GM18951 (cell line): ENCODE results near the gene GSN.

Experiments used
- POLR2A ChIP-seq: IDR thresholded peaks from 4 replicates; pipeline ENCODE4 v1.6.1; 2011; ENCODE audit warnings: mild to moderate bottlenecking; ENCODE audit not compliant: insufficient read length, insufficient read depth; ENCODE audit errors: extremely low read depth
- in situ Hi-C: fragments of 300-500 bp; cut with MboI; formaldehyde crosslinking; loops from one replicate; pipeline ENCODE4 v1.12.0; 2022; ENCODE audit warnings: low sequenced_read_pairs, mixed read lengths, inconsistent platforms; ENCODE audit not compliant: unreplicated experiment

The GSN gene

GRCh38 chr9:121235512-121235911, 32.5 kb upstream of the GSN start:
- in situ Hi-C loops: no loop called here
- no peak for TF ChIP-seq POLR2A

- no peak for TF ChIP-seq POLR2A
- in situ Hi-C loops: no loop called here
Measured at GRCh38 chr9:121237916-121238315, 30.0 kb upstream of the GSN start.

- in situ Hi-C loops: no loop called here
- TF ChIP-seq POLR2A: no peak
Measured at GRCh38 chr9:121239071-121239470, 28.9 kb upstream of the GSN start.

- no peak for TF ChIP-seq POLR2A
- in situ Hi-C loops: no loop called here
Measured at GRCh38 chr9:121239851-121240250, 28.1 kb upstream of the GSN start.

DNA sequence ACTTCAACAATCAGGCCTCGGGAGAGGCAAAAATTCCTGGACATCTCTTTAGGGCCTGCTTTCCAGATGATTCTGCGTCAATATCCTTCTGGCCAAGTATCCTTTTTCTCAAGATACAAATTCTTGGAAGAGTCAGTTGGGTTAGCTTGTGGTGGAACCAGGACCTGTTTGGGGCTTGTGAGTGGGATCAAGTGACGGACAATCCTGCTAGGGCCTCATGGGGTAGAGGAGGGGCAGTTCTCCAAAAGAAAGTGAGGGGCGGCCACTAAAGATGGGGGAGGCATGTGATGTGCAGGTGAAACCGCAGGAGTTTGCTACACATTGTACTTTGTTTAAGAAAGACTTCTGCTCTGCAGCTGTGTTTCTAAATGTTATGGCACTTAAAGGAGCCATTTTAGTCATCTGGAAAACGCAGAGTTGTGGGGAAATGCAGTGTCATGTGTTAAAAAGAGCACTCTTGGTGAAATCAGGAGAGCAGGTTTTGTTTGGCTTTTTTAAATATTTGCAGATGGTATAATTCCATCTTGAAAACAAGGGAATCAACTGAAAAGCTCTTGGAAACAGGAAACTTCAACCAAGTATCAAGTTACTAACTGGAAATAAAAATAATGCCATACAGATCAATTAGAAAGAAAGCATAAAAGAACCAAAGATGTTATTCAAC, 27.4 kb upstream of the GSN start:
- no peak for TF ChIP-seq POLR2A
- in situ Hi-C loops: no loop called here

- in situ Hi-C loops: no loop called here
- TF ChIP-seq POLR2A: no peak
Measured at GRCh38 chr9:121242219-121242958, 25.6 kb upstream of the GSN start.

DNA sequence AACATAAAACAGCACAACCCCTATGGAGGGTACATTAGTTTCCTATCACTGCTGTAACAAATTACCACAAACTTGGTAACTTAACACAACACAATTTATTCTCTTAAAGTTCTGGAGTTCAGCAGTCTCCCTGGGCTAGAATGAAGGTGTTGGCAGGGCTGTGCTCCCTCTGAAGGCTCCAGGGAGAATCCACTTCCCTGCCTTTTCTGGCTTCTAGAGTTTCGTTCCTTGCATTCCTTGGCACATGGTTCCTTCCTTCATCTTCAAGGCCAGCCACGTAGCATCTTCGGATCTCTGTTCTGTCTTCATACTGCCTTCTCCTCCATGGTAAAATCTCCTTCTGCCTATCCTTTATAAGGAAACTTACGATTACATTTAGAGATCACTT, 25.0 kb upstream of the GSN start:
- in situ Hi-C loops: no loop called here
- TF ChIP-seq POLR2A: no peak

DNA sequence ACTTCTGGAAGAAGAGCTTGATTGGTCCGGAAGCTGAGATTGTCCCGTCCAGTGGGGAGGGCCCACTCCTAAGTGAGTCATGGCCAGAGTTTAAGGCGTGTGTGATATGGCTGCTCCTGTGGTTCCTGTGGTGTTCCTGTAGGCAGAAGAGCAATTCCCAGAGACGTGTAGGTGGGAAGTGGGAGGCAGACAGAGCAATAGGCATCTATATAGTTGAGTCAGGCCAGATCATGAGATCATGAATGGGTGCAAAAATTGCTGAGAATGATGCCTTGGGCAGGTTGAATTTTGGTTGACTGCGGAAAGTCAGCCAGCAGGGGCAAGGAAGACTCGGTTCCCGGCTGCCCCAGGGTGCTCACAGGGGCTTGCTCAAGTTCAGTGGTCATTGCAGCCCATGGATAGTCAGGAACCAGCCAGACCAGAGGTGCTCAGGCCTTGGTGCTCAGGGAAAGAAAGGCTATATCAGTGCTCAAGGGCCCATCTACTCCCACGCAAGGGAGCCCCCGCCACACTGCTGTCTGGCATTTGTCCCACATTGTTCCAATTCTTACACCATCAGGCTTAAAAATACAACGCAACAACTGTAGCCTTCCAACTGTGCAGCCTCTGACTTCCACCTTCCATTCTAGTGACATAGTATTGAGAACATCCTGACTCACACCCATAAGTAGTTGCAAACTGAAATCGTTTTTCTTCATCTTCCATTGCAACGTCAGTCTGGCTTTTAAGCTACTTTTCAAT, 21.0 kb upstream of the GSN start:
- TF ChIP-seq POLR2A: no peak
- in situ Hi-C loops: no loop called here

DNA sequence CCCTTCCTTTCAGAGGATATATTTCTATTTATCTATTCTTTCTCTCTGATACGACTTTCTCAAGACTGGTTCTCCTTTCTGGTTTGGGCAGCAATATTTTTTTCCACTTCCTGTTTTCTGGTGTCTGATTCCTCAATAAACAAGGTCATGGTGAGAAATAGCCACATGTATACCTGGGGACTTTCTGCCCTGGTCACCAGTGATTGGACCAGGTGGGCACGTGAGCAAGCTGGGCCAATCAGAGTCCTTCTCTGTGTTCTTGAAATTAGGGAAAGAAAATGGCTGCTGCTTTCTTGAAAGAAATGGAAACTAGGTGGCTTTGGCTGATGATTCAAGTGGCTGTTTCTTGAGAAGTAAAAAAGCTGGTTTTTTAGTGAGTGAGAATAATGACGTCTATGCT, 18.4 kb upstream of the GSN start:
- in situ Hi-C loops: no loop called here
- TF ChIP-seq POLR2A: no peak

DNA sequence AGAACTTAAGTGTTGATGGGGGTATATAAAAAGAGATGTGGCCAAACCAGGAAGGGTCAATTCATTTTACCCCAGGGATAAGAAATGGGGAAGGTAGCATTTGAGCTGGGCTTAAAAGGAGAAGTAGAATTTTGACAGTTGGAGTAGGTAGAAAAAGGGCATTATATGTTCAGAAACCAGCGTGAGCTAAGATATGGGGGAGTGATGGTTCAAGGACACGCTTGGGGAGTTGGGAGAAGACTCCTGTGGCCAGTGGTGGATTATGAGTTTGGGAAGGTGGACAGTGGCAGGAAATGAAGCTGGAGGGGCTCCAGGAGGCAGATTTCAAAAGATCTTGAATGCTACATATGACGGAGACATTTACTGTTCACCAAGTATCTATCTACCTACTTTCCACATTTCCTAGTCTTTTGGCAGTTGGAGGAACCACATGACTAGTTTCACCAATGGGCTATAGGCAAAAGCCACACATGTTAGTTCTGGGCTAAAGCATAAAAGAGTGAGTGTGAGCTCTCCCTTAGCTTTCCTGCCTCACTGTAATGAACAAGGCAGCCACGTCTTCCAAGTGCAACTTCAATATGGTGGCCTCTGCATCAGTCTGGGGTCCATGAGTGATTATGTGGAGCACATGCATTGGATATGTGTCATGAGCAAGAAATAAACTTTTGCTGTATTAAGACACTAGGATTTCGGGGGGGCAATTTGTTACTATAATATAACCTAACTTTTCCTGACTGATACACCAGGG, 15.7 kb upstream of the GSN start:
- in situ Hi-C loops: no loop called here
- TF ChIP-seq POLR2A: no peak

- in situ Hi-C loops: no loop called here
- no peak for TF ChIP-seq POLR2A
Measured at GRCh38 chr9:121253162-121253561, 14.8 kb upstream of the GSN start.

DNA sequence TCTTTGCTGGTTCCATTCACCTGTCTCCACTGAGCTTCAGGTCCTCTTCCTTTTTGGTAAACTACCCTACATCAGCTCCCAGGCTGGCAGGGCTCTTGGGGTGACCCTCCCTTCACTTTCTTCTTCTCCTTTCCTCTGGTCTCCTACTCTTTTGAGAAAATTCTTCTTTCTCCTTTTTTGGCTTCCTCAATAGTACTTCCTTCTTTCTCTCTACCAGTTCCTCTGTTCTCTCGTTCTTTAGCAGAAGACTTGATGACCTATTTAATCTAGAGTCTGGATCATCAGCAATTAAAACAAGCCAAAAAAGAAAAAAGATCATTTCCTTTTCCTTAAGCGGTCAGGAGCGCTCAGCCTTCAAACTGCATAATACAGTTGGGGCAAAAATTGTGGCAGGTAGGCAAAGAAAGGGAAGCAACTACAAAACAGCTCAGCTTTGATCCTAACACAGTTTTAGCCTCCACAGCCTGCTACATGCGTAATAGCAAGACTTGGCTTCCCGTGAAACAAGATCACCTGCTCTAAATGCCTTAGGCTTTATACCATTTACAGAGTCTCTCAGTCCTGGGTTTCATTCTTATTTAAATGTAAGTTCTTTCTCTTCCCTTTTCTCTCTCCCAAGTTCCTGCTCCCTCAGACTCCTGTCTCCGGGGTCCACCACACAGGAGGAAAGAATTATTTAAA, 14.0 kb upstream of the GSN start:
- in situ Hi-C loops: no loop called here
- TF ChIP-seq POLR2A: no peak

- in situ Hi-C loops: no loop called here
- no peak for TF ChIP-seq POLR2A
Measured at GRCh38 chr9:121259498-121259897, 8.5 kb upstream of the GSN start.
